H1 (cell line): ENCODE results near the gene LRRC25.

Source experiments
- CTCF ChIP-seq, 3 experiments: IDR thresholded peaks; 1 replicate in 2 of 3; 2 replicates in 1 of 3; pipeline versions ENCODE4 v1.5.1 to v1.6.1; 2011; ENCODE audit warnings: low read length in 3 of 3, mild to moderate bottlenecking in 3 of 3, inconsistent platforms in 2 of 3, low read depth in 1 of 3, moderate library complexity in 1 of 3; ENCODE audit not compliant: insufficient read depth in 1 of 3; ENCODE audit errors: control extremely low read depth in 1 of 3
- JUND ChIP-seq: IDR thresholded peaks from 2 replicates; pipeline ENCODE4 v1.6.1; 2011; ENCODE audit warnings: mild to moderate bottlenecking, improper control_type of control experiment, low read length
- KDM1A ChIP-seq: fragments of 200-600, 300-600 bp; sonication (generic); IDR thresholded peaks from 2 replicates; pipeline ENCODE4 v1.7.1; 2016; ENCODE audit warnings: mild to moderate bottlenecking, low read length, borderline replicate concordance
- POLR2A ChIP-seq, 2 experiments: IDR thresholded peaks; 1 replicate in 1 of 2; 2 replicates in 1 of 2; pipeline ENCODE4 v1.6.1; 2011; ENCODE audit warnings: low read depth in 2 of 2, low read length in 2 of 2, mild to moderate bottlenecking in 2 of 2; ENCODE audit errors: control extremely low read depth in 1 of 2
- POLR2AphosphoS5 ChIP-seq: IDR thresholded peaks from 2 replicates; pipeline ENCODE4 v1.6.1; 2011; ENCODE audit warnings: low read depth, low read length
- RAD21 ChIP-seq, 2 experiments: IDR thresholded peaks in 1 of 2; conservative IDR thresholded peaks in 1 of 2; 2 replicates each; pipeline ENCODE4 v1.6.1; 2011; ENCODE audit warnings: low read depth in 2 of 2, low read length in 2 of 2, improper control_type of control experiment in 1 of 2, inconsistent platforms in 1 of 2, mild to moderate bottlenecking in 1 of 2, moderate library complexity in 1 of 2

DNA sequence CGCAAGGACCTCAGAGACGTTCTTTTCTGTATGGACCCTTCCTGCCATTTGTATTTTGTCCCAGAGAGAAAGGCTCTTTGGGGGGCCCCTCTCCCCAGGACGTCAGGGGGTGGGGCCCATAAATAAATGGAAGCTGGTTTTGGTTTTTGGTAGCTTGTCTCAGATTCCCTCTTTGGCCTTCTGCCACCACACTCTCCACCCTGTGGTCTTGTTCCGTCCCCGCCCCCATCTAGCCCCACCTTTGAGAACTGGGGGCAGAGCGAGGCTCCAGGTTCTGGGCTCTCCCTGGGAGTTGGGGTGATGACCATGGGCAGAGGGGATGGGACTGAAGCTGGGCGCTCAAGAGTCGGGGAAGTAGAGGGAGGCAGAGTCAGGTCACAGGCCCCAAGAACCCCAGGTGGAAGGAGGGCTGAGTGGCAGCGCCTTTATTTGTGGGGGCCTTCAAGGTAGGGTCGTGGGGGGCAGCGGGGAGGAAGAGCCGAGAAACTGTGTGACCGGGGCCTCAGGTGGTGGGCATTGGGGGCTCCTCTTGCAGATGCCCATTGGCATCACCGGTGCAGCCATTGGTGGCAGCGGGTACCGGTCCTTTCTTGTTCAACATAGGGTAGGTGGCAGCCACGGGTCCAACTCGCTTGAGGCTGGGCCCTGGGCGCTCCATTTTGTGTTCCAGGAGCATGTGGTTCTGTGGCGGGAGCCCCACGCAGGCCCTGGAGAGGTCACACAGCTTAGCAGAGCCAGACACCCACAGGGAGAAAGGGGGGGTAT lies 37.2 kb upstream of the LRRC25 start:
- TF ChIP-seq CTCF (IDR thresholded peaks at IDR 0.05; ENCODE audit: control extremely low read depth in 1 of 3, insufficient read depth in 1 of 3, low read depth in 1 of 3, low read length in 3 of 3) (no peak), RAD21 (IDR thresholded peaks at IDR 0.05 in 1 of 2, conservative IDR thresholded peaks at IDR 0.05 in 1 of 2; ENCODE audit: low read depth in 2 of 2, low read length in 2 of 2) (no peak), KDM1A (no peak), POLR2A (IDR thresholded peaks at IDR 0.05; ENCODE audit: control extremely low read depth in 1 of 2, low read depth in 2 of 2, low read length in 2 of 2) (no peak; a peak in 2 of 3 replicates), JUND (no peak), POLR2AphosphoS5 (no peak)
